Tibial nerve (tissue), 4 donors: Measurements from ENCODE around the gene CALML3.

Experiments
- EP300 ChIP-seq, 2 donors: sonication (generic); formaldehyde crosslinking; IDR thresholded peaks; one replicate each; pipeline ENCODE4 v1.6.1; 2017; ENCODE audit warnings: antibody characterized with exemption in 2 of 2, mild to moderate bottlenecking in 1 of 2
- POLR2A ChIP-seq, 2 donors: fragments of 450-650 bp; IDR thresholded peaks; one replicate each; pipeline ENCODE4 v1.6.1; 2017; ENCODE audit warnings: antibody characterized with exemption in 2 of 2, mild to moderate bottlenecking in 2 of 2, moderate library complexity in 2 of 2
- TF ChIP-seq, protein P1 (sequence below), 5 experiments: fragments of 200-600 bp in 3 of 5; fragments of 450-650 bp in 2 of 5; sonication (generic) in 3 of 5; IDR thresholded peaks; one replicate each; pipeline ENCODE4 v1.5.1; 2016 to 2019; ENCODE audit warnings: antibody characterized with exemption in 5 of 5, mild to moderate bottlenecking in 3 of 5, moderate library complexity in 2 of 5

DNA sequence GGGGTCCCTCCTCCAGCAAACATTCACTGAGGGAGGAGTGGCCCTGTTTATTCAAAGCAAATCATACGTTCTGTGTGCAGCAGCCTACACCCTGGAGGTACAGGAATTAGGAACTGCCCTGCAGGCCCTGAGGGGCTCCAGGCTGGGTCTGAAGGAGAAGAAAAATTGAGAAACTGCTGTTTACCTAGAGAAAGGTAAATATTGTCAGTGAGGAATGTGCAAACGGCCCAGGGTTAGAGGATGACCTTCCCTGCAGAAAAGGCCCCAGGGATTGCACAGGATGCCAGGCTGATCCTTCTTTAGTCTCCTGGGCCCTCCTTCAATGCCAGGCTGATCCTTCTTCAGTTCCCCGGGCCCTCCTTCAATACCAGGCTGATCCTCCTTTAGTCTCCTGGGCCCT lies 31.1 kb upstream of the CALML3 start:
- TF ChIP-seq, protein P1, sequence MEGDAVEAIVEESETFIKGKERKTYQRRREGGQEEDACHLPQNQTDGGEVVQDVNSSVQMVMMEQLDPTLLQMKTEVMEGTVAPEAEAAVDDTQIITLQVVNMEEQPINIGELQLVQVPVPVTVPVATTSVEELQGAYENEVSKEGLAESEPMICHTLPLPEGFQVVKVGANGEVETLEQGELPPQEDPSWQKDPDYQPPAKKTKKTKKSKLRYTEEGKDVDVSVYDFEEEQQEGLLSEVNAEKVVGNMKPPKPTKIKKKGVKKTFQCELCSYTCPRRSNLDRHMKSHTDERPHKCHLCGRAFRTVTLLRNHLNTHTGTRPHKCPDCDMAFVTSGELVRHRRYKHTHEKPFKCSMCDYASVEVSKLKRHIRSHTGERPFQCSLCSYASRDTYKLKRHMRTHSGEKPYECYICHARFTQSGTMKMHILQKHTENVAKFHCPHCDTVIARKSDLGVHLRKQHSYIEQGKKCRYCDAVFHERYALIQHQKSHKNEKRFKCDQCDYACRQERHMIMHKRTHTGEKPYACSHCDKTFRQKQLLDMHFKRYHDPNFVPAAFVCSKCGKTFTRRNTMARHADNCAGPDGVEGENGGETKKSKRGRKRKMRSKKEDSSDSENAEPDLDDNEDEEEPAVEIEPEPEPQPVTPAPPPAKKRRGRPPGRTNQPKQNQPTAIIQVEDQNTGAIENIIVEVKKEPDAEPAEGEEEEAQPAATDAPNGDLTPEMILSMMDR (IDR thresholded peaks at IDR 0.05): no peak
- no peak for TF ChIP-seq POLR2A (IDR thresholded peaks at IDR 0.05)
- no peak for TF ChIP-seq EP300 (IDR thresholded peaks at IDR 0.05)
